ENCODE results near the gene KRT34. TPM values are rescaled to one million over a fixed set of nuclear protein-coding genes. Genes with fewer than 3 reads are reported as not detected.

The KRT34 gene
- total RNA-seq, 1 experiment from 2014 or later: 0.08 TPM

- H3K27me3 ChIP-seq: no peaks in the 10 kb centered on the region
Measured at GRCh38 chr17:41335747-41336146, 46.4 kb downstream of the KRT34 start.

GRCh38 chr17:41334385-41335305 lies 47.5 kb downstream of the KRT34 start:
- no peaks in the 10 kb centered on the region for H3K27me3 ChIP-seq
- no peaks in the 10 kb centered on the region for H3K36me3 ChIP-seq
- H3K4me1 ChIP-seq: 0 out of 2 replicates have a peak, but pooled peaks cover 3% of the 10 kb centered on the region
- no peak overlapping the region for H3K27ac ChIP-seq
- DNase-seq: no peak
- H3K4me3 ChIP-seq: no peak overlapping the region
- no peaks in the 10 kb centered on the region for H3K9me3 ChIP-seq (replicated peaks)

More at GRCh38 chr17:41335747-41336146, 46.4 kb downstream of the KRT34 start:
- Histone ChIP-seq H3K9me3 (replicated peaks) (no peaks in the 10 kb centered on the region), H3K36me3 (no peaks in the 10 kb centered on the region), H3K4me1 (0 out of 2 replicates have a peak, but pooled peaks cover 3% of the 10 kb centered on the region), H3K27ac (no peak overlapping the region), H3K4me3 (no peak overlapping the region)
- DNase-seq: no peak

GRCh38 chr17:41333836-41334235 lies 48.3 kb downstream of the KRT34 start:
- DNase-seq: no peak
- no peaks in the 10 kb centered on the region for H3K9me3 ChIP-seq (replicated peaks)
- 0 out of 2 replicates have a peak, but pooled peaks cover 3% of the 10 kb centered on the region for H3K4me1 ChIP-seq
- no peak overlapping the region for H3K27ac ChIP-seq
- no peaks in the 10 kb centered on the region for H3K27me3 ChIP-seq
- no peak overlapping the region for H3K4me3 ChIP-seq
- no peaks in the 10 kb centered on the region for H3K36me3 ChIP-seq

- H3K27me3 ChIP-seq: no peaks in the 10 kb centered on the region
Measured at GRCh38 chr17:41333098-41333497, 49.0 kb downstream of the KRT34 start.

GRCh38 chr17:41332239-41332638 lies 49.9 kb downstream of the KRT34 start:
- Histone ChIP-seq H3K27me3 (no peaks in the 10 kb centered on the region), H3K4me3 (no peak overlapping the region), H3K36me3 (no peaks in the 10 kb centered on the region), H3K4me1 (no peaks in the 10 kb centered on the region), H3K27ac (no peak overlapping the region), H3K9me3 (replicated peaks) (no peaks in the 10 kb centered on the region)
- no peak for DNase-seq

More at GRCh38 chr17:41333098-41333497, 49.0 kb downstream of the KRT34 start:
- Histone ChIP-seq H3K36me3 (no peaks in the 10 kb centered on the region), H3K9me3 (replicated peaks) (no peaks in the 10 kb centered on the region), H3K4me1 (no peaks in the 10 kb centered on the region), H3K4me3 (no peak overlapping the region), H3K27ac (no peak overlapping the region)
- no peak for DNase-seq

GRCh38 chr17:41331606-41332005 lies 50.5 kb downstream of the KRT34 start:
- Histone ChIP-seq H3K9me3 (replicated peaks) (no peaks in the 10 kb centered on the region), H3K27me3 (no peaks in the 10 kb centered on the region), H3K27ac (no peak overlapping the region), H3K4me1 (no peaks in the 10 kb centered on the region), H3K36me3 (no peaks in the 10 kb centered on the region), H3K4me3 (no peak overlapping the region)
- DNase-seq: no peak

GRCh38 chr17:41329279-41329948 lies 52.7 kb downstream of the KRT34 start:
- no peaks in the 10 kb centered on the region for H3K27me3 ChIP-seq
- H3K4me3 ChIP-seq: no peak overlapping the region
- H3K4me1 ChIP-seq: no peaks in the 10 kb centered on the region
- no peak overlapping the region for H3K27ac ChIP-seq
- H3K36me3 ChIP-seq: no peaks in the 10 kb centered on the region
- peak; percentile 53 to 75 for DNase-seq
- no peaks in the 10 kb centered on the region for H3K9me3 ChIP-seq (replicated peaks)

- H3K36me3 ChIP-seq: no peaks in the 10 kb centered on the region
- H3K27ac ChIP-seq: no peak overlapping the region
- no peaks in the 10 kb centered on the region for H3K27me3 ChIP-seq
- no peak overlapping the region for H3K4me3 ChIP-seq
- DNase-seq: no peak
- no peaks in the 10 kb centered on the region for H3K4me1 ChIP-seq
- no peaks in the 10 kb centered on the region for H3K9me3 ChIP-seq (replicated peaks)
Measured at GRCh38 chr17:41328207-41328606, 53.9 kb downstream of the KRT34 start.

Other genes starting within 250 kb of the KRT34 start
- gene KRTAP4-6, start 241.8 kb downstream of the KRT34 start, total RNA-seq (2014; rRNA removed; shearing (Covaris generic)): not detected in 2 replicates
- gene KRTAP4-5, start 232.5 kb downstream of the KRT34 start, total RNA-seq (2014; rRNA removed; shearing (Covaris generic)): not detected in 2 replicates
- not detected in 2 replicates for gene KRTAP4-4, start 221.6 kb downstream of the KRT34 start, total RNA-seq (2014; rRNA removed; shearing (Covaris generic))
- not detected in 2 replicates for gene KRTAP4-3, start 214.1 kb downstream of the KRT34 start, total RNA-seq (2014; rRNA removed; shearing (Covaris generic))
- gene KRTAP4-2, start 204.1 kb downstream of the KRT34 start, total RNA-seq (2014; rRNA removed; shearing (Covaris generic)): 0.14 TPM in 1 of 2 replicates, not detected in the other
- gene KRTAP4-1, start 197.4 kb downstream of the KRT34 start, total RNA-seq (2014; rRNA removed; shearing (Covaris generic)): not detected in 2 replicates
- gene KRTAP9-1, start 192.4 kb downstream of the KRT34 start, total RNA-seq (2014; rRNA removed; shearing (Covaris generic)): not detected in 2 replicates
- gene KRTAP9-2, start 155.7 kb downstream of the KRT34 start, total RNA-seq (2014; rRNA removed; shearing (Covaris generic)): not detected in 2 replicates
- gene KRTAP9-3, start 149.9 kb downstream of the KRT34 start, total RNA-seq (2014; rRNA removed; shearing (Covaris generic)): not detected in 2 replicates
- gene KRTAP9-8, start 144.3 kb downstream of the KRT34 start, total RNA-seq (2014; rRNA removed; shearing (Covaris generic)): not detected in 2 replicates
- 0.10 TPM in 1 of 2 replicates, not detected in the other for gene KRTAP9-4, start 132.6 kb downstream of the KRT34 start, total RNA-seq (2014; rRNA removed; shearing (Covaris generic))
- gene KRTAP9-9, start 126.9 kb downstream of the KRT34 start, total RNA-seq (2014; rRNA removed; shearing (Covaris generic)): not detected in 2 replicates
- not detected in 2 replicates for gene KRTAP9-6, start 116.9 kb downstream of the KRT34 start, total RNA-seq (2014; rRNA removed; shearing (Covaris generic))
- not detected in 2 replicates for gene KRTAP9-7, start 106.6 kb downstream of the KRT34 start, total RNA-seq (2014; rRNA removed; shearing (Covaris generic))
- gene KRTAP29-1, start 79.5 kb downstream of the KRT34 start, total RNA-seq (2014; rRNA removed; shearing (Covaris generic)): not detected in 2 replicates
- gene KRTAP16-1, start 73.0 kb downstream of the KRT34 start, total RNA-seq (2014; rRNA removed; shearing (Covaris generic)): not detected in 2 replicates
- not detected in 2 replicates for gene KRTAP17-1, start 66.6 kb downstream of the KRT34 start, total RNA-seq (2014; rRNA removed; shearing (Covaris generic))
- gene KRT33A, start 31.5 kb downstream of the KRT34 start, total RNA-seq (2014; rRNA removed; shearing (Covaris generic)): not detected in 2 replicates
- gene KRT33B, start 12.5 kb downstream of the KRT34 start, total RNA-seq (2014; rRNA removed; shearing (Covaris generic)): not detected in 2 replicates
- 0.08 TPM in 1 of 2 replicates, not detected in the other for gene KRT31, start 15.3 kb upstream of the KRT34 start, total RNA-seq (2014; rRNA removed; shearing (Covaris generic))
- gene KRT37, start 42.3 kb upstream of the KRT34 start, total RNA-seq (2014; rRNA removed; shearing (Covaris generic)): not detected in 2 replicates
- not detected in 2 replicates for gene KRT38, start 58.7 kb upstream of the KRT34 start, total RNA-seq (2014; rRNA removed; shearing (Covaris generic))
- not detected in 2 replicates for gene KRT32, start 85.1 kb upstream of the KRT34 start, total RNA-seq (2014; rRNA removed; shearing (Covaris generic))
- not detected in 2 replicates for gene KRT35, start 98.8 kb upstream of the KRT34 start, total RNA-seq (2014; rRNA removed; shearing (Covaris generic))
- not detected in 2 replicates for gene KRT36, start 107.6 kb upstream of the KRT34 start, total RNA-seq (2014; rRNA removed; shearing (Covaris generic))
- 0.30 TPM in 1 of 2 replicates, not detected in the other for gene KRT13, start 123.3 kb upstream of the KRT34 start, total RNA-seq (2014; rRNA removed; shearing (Covaris generic))
- gene KRT15, start 136.6 kb upstream of the KRT34 start, total RNA-seq (2014; rRNA removed; shearing (Covaris generic)): 0.08 TPM in 1 of 2 replicates, not detected in the other
- gene KRT19, start 146.0 kb upstream of the KRT34 start, total RNA-seq (2014; rRNA removed; shearing (Covaris generic)): 0.25 TPM in 1 of 2 replicates, not detected in the other
- not detected in 2 replicates for gene KRT9, start 189.8 kb upstream of the KRT34 start, total RNA-seq (2014; rRNA removed; shearing (Covaris generic))
- not detected in 2 replicates for gene KRT14, start 204.6 kb upstream of the KRT34 start, total RNA-seq (2014; rRNA removed; shearing (Covaris generic))
- gene KRT16, start 230.5 kb upstream of the KRT34 start, total RNA-seq (2014; rRNA removed; shearing (Covaris generic)): 0.08 TPM in 1 of 2 replicates, not detected in the other
- gene KRT17, start 242.3 kb upstream of the KRT34 start, total RNA-seq (2014; rRNA removed; shearing (Covaris generic)): 134 and 149 TPM in 2 replicates